ENCODE data around the gene TTLL10.
"Not testable (repeated sequence)": the region's sequence is repeated elsewhere in the genome, so short reads cannot be mapped to it uniquely, and the experiment has no call there.

Gene TTLL10

DNA sequence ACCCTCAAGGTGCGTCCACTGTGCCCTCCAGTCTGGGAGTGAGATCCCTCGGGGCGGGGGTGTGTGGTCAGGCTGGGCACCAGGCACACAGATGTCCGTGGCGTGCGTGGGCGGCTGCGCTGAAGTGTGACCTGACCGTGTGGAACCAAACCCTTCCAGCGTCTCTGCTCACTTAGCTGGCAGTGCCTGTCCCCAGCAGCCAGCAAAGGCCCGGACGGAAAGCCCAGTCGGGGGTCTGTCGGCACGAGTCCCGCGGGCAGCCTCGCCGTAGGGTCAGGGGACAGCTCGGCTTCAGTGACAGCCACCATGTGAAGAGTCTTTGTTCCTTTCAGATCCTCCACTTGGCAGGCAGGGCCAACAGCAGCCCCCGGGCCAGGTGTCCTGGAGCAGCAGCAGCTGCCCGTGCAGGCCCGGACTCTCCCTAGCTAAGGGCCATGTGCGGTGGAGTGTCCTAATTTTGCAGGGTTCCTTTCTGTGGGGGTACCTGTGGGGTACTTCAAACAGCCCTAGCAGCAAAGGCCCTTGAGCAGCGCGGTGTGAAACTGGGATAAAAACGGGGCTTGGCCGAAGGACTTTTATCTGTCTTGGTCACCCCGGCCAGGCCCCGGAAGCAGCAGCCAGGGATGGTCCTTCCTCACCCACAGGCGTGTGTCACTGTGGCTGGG is 11.6 kb downstream of the TTLL10 start:
- no peak for DNase-seq (ENCODE audit: low spot score)
- H3K27ac ChIP-seq, result no peak overlapping the region
- H3K4me3 ChIP-seq, result no peak overlapping the region
- TF ChIP-seq, protein P1, sequence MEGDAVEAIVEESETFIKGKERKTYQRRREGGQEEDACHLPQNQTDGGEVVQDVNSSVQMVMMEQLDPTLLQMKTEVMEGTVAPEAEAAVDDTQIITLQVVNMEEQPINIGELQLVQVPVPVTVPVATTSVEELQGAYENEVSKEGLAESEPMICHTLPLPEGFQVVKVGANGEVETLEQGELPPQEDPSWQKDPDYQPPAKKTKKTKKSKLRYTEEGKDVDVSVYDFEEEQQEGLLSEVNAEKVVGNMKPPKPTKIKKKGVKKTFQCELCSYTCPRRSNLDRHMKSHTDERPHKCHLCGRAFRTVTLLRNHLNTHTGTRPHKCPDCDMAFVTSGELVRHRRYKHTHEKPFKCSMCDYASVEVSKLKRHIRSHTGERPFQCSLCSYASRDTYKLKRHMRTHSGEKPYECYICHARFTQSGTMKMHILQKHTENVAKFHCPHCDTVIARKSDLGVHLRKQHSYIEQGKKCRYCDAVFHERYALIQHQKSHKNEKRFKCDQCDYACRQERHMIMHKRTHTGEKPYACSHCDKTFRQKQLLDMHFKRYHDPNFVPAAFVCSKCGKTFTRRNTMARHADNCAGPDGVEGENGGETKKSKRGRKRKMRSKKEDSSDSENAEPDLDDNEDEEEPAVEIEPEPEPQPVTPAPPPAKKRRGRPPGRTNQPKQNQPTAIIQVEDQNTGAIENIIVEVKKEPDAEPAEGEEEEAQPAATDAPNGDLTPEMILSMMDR (IDR thresholded peaks at IDR 0.05), result no peak

DNA sequence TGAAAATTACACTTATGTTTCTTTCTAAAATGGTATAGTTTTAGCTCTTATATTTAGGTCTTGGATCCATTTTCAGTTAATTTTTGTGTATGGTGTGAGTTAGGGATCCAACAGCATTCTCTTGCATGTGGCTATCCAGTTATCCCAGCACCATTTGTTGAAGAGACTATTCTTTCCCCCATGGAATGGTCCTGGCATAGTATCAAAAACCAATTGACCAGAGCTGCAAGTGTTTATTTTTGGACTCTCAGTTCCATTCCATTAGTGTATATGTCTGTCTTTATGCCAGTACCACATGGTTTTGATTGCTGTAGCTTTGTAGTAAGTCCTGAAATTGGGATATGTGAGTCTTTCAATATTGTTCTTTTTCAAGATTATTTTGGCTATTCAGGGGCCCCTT is 14.3 kb downstream of the TTLL10 start:
- no peak overlapping the region for H3K4me3 ChIP-seq
- TF ChIP-seq, protein P1 (IDR thresholded peaks at IDR 0.05), result no peak
- no peak overlapping the region for H3K27ac ChIP-seq
- DNase-seq (ENCODE audit: low spot score), result no peak

DNA sequence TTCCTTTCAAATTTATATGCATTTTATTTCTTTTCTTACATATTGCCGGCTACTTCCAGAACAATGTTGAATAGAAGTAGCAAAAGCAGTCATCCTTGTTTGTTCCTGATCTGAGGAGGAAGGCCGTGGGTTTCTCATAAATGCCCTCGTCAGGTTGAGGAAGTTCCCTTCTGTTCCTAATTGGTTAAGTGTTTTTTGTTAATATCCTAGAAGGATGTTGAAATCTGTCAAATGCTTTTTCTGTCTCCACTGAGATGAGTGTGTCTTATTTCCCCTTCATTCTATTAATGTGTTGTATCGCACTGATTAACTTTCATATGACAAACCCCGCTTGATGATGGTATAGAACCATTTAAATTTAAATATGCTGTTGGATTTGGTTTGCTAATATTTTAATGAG is 15.4 kb downstream of the TTLL10 start:
- TF ChIP-seq, protein P1 (IDR thresholded peaks at IDR 0.05), result no peak
- Histone ChIP-seq H3K27ac (no peak overlapping the region), H3K4me3 (no peak overlapping the region)
- no peak for DNase-seq (ENCODE audit: low spot score)

DNA sequence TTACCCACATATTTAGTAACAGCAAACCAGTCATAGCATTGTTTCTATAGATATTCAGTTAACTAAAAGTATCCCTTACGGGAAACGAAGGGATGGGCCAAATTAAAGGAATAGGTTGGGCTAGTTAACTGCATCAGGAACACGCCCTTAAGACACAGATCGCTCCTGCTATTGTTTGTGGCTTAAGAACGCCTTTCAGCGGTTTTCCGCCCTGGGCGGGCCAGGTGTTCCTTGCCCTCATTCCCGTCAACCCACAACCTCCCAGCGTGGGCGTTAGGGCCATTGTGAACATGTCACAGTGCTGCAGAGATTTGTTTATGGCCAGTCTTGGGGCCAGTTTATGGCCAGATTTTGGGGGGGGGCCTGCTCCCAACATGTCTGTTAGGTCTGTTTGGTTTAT is 18.1 kb downstream of the TTLL10 start:
- Histone ChIP-seq H3K4me3 (no peak overlapping the region), H3K27ac (no peak overlapping the region)
- no peak for DNase-seq (ENCODE audit: low spot score)
- TF ChIP-seq, protein P1 (IDR thresholded peaks at IDR 0.05), result no peak

DNA sequence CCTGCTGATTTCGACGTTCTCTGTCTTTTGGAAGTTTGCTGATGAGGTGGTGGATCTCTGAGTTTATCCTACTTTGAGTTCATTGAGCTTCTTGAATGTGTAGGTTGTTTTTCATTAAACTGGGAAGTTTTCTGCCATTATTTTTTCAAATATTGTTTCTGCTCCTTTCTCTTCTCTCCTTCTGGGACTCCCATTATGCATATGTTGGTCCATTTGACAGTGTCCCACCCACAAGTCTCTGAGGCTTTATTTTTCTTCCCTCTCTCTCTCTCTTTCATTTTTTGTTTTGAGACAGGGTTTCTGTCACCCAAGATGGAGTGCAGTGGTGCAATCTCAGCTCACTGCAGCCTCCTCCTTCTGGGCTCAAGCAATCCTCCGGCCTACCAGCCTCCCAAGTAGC is 21.0 kb downstream of the TTLL10 start:
- TF ChIP-seq, protein P1 (IDR thresholded peaks at IDR 0.05), result no peak
- no peak for DNase-seq (ENCODE audit: low spot score)
- H3K4me3 ChIP-seq, result no peak overlapping the region
- no peak overlapping the region for H3K27ac ChIP-seq

DNA sequence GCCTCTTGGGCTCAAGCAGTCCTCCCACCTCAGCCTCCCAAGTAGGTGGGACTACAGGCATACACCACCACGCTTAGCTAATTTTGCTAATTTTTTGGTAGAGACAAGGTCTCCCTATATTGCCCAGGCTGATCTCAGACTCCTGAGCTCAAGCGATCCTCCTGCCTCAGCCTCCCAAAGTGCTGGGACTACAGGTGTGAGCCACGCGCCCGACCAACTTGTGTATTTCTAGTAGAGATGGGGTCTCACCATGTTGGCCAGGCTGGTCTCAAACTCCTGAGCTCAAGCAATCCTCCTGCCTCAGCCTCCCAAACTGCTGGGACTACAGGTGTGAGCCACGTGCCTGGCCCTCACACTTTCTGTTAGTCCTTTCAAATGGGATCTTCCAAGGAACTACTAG is 22.0 kb downstream of the TTLL10 start:
- not testable (repeated sequence) for H3K4me3 ChIP-seq; H3K27ac ChIP-seq; DNase-seq (ENCODE audit: low spot score)

DNA sequence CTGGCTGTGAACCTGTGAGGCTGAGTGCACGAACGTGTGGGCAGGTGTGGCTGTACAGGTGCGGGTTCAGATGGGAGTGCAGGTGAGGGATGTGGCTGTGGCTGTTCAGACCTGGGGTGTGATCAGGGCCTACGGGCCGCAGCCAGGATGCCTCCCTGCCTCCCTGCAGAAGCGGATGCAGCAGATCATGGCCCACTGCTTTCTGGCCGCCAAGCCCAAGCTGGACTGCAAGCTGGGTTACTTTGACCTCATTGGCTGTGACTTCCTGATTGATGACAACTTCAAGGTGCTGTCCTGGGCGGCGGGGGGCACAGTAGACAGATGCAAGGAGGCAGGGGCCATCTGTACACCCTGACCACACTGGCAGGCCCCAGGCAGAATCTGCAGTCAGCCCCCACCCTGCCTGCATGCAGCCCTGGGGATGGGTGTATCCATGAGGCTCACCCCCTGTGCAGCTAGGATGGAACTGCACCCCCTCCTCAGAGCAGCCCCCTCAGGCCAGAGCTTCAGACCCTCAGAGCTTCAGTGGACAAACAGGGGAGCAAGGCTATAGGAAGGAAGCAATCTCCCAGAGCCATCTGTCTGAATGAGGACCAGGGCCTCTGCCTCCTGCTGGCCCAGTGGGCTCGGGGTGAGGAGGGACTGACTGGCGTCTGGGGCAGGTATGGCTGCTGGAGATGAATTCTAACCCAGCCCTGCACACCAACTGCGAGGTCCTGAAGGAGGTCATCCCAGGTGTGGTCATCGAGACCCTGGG is 22.9 kb downstream of the TTLL10 start:
- no peak overlapping the region for H3K4me3 ChIP-seq
- H3K27ac ChIP-seq, result no peak overlapping the region
- no peak for DNase-seq (ENCODE audit: low spot score)
- TF ChIP-seq, protein P1 (IDR thresholded peaks at IDR 0.05), result no peak
